GM21381 (cell line): ENCODE results near the gene TFB1M.
"Not testable (repeated sequence)": the region's sequence is repeated elsewhere in the genome, so short reads cannot be mapped to it uniquely, and the experiment has no call there.

Experiments used
- ATAC-seq: cut with Tn5 transposase; IDR thresholded peaks from one replicate; pipeline ENCODE4 v1.9.1; 2021; ENCODE audit warnings: mild to moderate bottlenecking, moderate library complexity; ENCODE audit not compliant: unreplicated experiment

TFB1M gene

GRCh38 chr6:155244434-155244833, 69.8 kb downstream of the TFB1M start:
- no peak for ATAC-seq

- ATAC-seq = no peak
These were observed 72.3 kb downstream of the TFB1M start for GRCh38 chr6:155241966-155242365.

GRCh38 chr6:155240905-155241600, 73.2 kb downstream of the TFB1M start:
- ATAC-seq = no peak

- no peak for ATAC-seq
These were observed 76.7 kb downstream of the TFB1M start for GRCh38 chr6:155237613-155238012.

GRCh38 chr6:155235087-155235486, 79.2 kb downstream of the TFB1M start:
- ATAC-seq = no peak

GRCh38 chr6:155234687-155235086, 79.6 kb downstream of the TFB1M start:
- no peak for ATAC-seq

- ATAC-seq = no peak
These were observed 80.1 kb downstream of the TFB1M start for GRCh38 chr6:155234167-155234566.

- ATAC-seq = no peak
These were observed 81.4 kb downstream of the TFB1M start for GRCh38 chr6:155232848-155233247.

GRCh38 chr6:155230975-155231374, 83.3 kb downstream of the TFB1M start:
- not testable (repeated sequence) for ATAC-seq

- no peak for ATAC-seq
These were observed 85.6 kb downstream of the TFB1M start for GRCh38 chr6:155228546-155229166.

GRCh38 chr6:155227046-155227445, 87.2 kb downstream of the TFB1M start:
- no peak for ATAC-seq

GRCh38 chr6:155224618-155225017, 89.7 kb downstream of the TFB1M start:
- ATAC-seq = no peak

- peak; percentile 95 for ATAC-seq
These were observed 90.4 kb downstream of the TFB1M start for GRCh38 chr6:155223646-155224451.

- no peak for ATAC-seq
These were observed 91.8 kb downstream of the TFB1M start for GRCh38 chr6:155222506-155222905.

GRCh38 chr6:155221086-155221485, 93.2 kb downstream of the TFB1M start:
- no peak for ATAC-seq

- no peak for ATAC-seq
These were observed 94.4 kb downstream of the TFB1M start for GRCh38 chr6:155219858-155220301.

- no peak for ATAC-seq
These were observed 95.0 kb downstream of the TFB1M start for GRCh38 chr6:155219299-155219698.

- ATAC-seq = not testable (repeated sequence)
These were observed 95.6 kb downstream of the TFB1M start for GRCh38 chr6:155218711-155219110.

GRCh38 chr6:155216312-155217046, 97.8 kb downstream of the TFB1M start:
- no peak for ATAC-seq

GRCh38 chr6:155215906-155216305, 98.4 kb downstream of the TFB1M start:
- ATAC-seq = no peak
